ENCODE data around the gene PRR35.

PRR35 gene

GRCh38 chr16:560204-560700, at the start of gene PRR35:
Gene PRR35 (plus strand): TSS chr16:560394. CDS start chr16:563295, 2,901 bp downstream.
- DNase-seq: no peak

- DNase-seq: no peak
Measured at GRCh38 chr16:512802-513201, 47.4 kb upstream of the PRR35 start.

GRCh38 chr16:513950-514349, 46.2 kb upstream of the PRR35 start:
- DNase-seq: no peak

GRCh38 chr16:515175-515938, 44.8 kb upstream of the PRR35 start:
- DNase-seq: no peak

- DNase-seq: no peak
Measured at GRCh38 chr16:515939-516226, 44.3 kb upstream of the PRR35 start.

- DNase-seq: no peak
Measured at GRCh38 chr16:516301-516700, 43.9 kb upstream of the PRR35 start.

GRCh38 chr16:518858-519257, 41.3 kb upstream of the PRR35 start:
- no peak for DNase-seq

GRCh38 chr16:519425-519824, 40.8 kb upstream of the PRR35 start:
- DNase-seq: no peak

- DNase-seq: no peak
Measured at GRCh38 chr16:519841-520687, 40.1 kb upstream of the PRR35 start.

GRCh38 chr16:520847-521246, 39.3 kb upstream of the PRR35 start:
- DNase-seq: no peak

- DNase-seq: no peak
Measured at GRCh38 chr16:521381-522210, 38.6 kb upstream of the PRR35 start.

GRCh38 chr16:522320-523096, 37.7 kb upstream of the PRR35 start:
- no peak for DNase-seq

GRCh38 chr16:523097-523741, 37.0 kb upstream of the PRR35 start:
- no peak for DNase-seq

GRCh38 chr16:524274-525040, 35.7 kb upstream of the PRR35 start:
- DNase-seq: no peak

GRCh38 chr16:525123-525519, 35.1 kb upstream of the PRR35 start:
- no peak for DNase-seq

- no peak for DNase-seq
Measured at GRCh38 chr16:525520-526180, 34.5 kb upstream of the PRR35 start.

- DNase-seq: no peak
Measured at GRCh38 chr16:526181-527014, 33.8 kb upstream of the PRR35 start.

- DNase-seq: peak; percentile 77
Measured at GRCh38 chr16:527015-527903, 32.9 kb upstream of the PRR35 start, which contains the start of gene CAPN15. Gene CAPN15 (plus strand): TSS chr16:527712. CDS start chr16:546839, 19,127 bp downstream.
